ENCODE data around the gene HFM1.
"Not testable (repeated sequence)": the region's sequence is repeated elsewhere in the genome, so short reads cannot be mapped to it uniquely, and the experiment has no call there.

HFM1 gene

GRCh38 chr1:91398291-91398690, 6.3 kb downstream of the HFM1 start:
- DNase-seq (ENCODE audit: extremely low read depth, low read depth) = no peak
- no peak overlapping the region for H3K4me3 ChIP-seq (replicated peaks; ENCODE audit: low read depth, low read length)
- TF ChIP-seq CTCF (IDR thresholded peaks at IDR 0.05; ENCODE audit: low read depth, low read length, missing control alignments) = no peak

DNA sequence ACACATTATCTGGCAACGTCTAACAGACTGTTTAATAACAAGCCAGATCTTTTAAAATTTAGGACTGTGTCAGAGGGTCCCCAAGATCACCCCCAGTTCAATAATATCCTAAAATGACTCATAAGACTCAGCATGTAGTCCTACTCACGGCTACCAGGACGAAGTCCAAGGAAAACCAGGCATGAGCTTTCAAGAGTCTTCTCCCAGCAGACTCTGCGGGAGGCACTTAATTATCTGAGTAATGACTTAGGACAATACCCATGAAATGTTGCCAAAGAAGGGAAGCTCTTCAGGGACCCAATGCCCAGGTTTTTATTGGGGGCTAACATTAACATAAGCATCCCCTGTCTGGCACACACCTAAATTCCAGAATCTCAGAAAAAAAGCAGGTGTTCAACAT, 7.0 kb downstream of the HFM1 start:
- H3K4me3 ChIP-seq (replicated peaks; ENCODE audit: low read depth, low read length) = no peak overlapping the region
- no peak for TF ChIP-seq CTCF (IDR thresholded peaks at IDR 0.05; ENCODE audit: low read depth, low read length, missing control alignments)
- DNase-seq (ENCODE audit: extremely low read depth, low read depth) = no peak

DNA sequence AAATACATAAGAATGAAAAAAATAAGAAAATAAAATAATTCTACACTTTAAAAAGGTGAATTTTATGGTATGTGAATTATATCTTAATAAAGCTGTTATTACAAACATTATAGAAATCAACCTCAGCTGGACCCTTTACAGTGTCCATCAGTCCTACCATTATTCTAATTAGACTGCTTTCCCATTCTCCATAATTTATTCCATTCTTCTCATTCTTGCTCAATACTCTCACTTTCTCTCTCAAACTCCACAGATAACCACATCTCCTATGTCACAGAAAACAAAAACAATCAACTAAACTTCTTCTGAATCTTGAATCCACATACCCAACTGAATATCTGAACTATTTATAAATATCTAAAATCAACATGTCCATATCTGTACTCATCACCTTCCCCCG, 11.6 kb downstream of the HFM1 start:
- H3K4me3 ChIP-seq (replicated peaks; ENCODE audit: low read depth, low read length) = no peak overlapping the region
- no peak for DNase-seq (ENCODE audit: extremely low read depth, low read depth)
- no peak for TF ChIP-seq CTCF (IDR thresholded peaks at IDR 0.05; ENCODE audit: low read depth, low read length, missing control alignments)

DNA sequence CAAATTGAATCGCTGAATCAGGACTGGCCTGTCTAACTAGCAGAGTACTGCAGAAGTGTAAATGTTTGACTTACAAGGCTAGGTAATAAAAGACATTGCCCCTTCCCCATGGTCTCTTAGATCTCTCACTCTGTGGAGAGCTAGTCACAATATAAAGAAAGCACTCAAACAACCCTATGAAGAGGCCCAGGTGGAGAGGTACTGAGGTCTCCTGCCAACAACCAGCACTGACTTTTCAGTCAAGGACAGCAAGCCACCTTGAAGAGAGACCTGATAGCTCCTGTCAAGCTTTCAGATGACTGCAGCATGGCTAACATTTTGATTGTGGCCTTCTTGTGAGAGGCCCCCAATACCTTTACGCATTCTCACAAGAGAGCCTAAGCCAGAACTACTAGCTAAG, 18.5 kb downstream of the HFM1 start:
- H3K4me3 ChIP-seq (replicated peaks; ENCODE audit: low read depth, low read length) = no peak overlapping the region
- DNase-seq (ENCODE audit: extremely low read depth, low read depth) = no peak
- no peak for TF ChIP-seq CTCF (IDR thresholded peaks at IDR 0.05; ENCODE audit: low read depth, low read length, missing control alignments)

DNA sequence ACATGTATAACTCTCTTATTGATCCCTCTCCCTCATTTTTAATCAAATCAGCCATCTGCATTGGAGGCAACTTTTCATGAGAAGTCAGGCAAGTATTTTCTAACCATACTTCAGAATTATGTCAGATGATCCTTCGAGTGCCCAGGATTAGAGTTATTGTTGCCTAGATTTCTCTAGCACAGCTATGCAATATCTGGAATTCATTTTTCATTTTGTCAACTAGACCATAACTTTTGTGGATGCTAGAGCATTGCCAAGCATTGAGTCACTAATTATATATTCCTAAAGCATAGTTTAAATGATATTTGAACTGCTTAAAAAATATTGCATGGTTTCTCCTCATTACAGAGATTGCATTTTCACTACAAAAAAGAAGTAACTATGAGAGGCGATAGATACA, 21.2 kb downstream of the HFM1 start:
- H3K4me3 ChIP-seq (replicated peaks; ENCODE audit: low read depth, low read length) = no peak overlapping the region
- TF ChIP-seq CTCF (IDR thresholded peaks at IDR 0.05; ENCODE audit: low read depth, low read length, missing control alignments) = no peak
- DNase-seq (ENCODE audit: extremely low read depth, low read depth) = no peak

DNA sequence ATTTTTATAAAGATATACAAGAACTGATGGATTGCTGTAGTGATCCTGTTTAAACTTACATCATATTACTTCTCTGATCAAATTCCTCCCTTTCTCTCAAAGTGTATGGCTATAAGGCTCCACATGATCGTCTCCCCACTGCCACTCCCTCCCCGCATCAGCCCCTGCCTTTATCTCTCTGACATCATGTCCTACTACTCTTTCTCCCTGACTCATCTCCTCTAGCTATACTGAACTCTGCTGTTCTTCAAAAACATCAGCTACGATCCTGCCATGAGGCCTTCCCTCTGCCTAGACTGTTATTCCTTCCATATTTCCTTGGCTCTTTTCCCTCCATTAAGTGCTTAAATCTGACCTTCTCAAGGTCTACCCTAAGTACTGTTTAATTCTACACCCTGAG, 22.8 kb downstream of the HFM1 start:
- no peak overlapping the region for H3K4me3 ChIP-seq (replicated peaks; ENCODE audit: low read depth, low read length)
- DNase-seq (ENCODE audit: extremely low read depth, low read depth) = no peak
- no peak for TF ChIP-seq CTCF (IDR thresholded peaks at IDR 0.05; ENCODE audit: low read depth, low read length, missing control alignments)

DNA sequence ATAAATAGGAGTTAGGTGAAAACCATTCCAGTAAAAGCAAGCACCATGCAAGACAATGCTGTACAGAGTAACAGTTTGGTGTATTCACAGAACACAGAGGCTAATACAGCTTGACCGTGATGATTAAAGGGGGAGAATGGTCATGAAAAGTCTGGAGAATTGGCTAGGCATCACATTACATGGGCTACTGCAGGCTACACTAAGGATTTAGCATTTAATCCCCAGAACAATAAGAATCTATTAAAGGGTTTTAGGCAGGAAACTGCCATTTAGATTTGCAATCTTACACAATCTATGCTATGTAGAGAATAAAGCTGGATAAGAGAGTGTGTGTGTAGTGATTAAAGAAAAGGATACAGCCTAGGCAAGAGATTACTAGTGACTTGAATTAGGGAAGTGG, 30.6 kb downstream of the HFM1 start:
- no peak for TF ChIP-seq CTCF (IDR thresholded peaks at IDR 0.05; ENCODE audit: low read depth, low read length, missing control alignments)
- DNase-seq (ENCODE audit: extremely low read depth, low read depth) = no peak
- H3K4me3 ChIP-seq (replicated peaks; ENCODE audit: low read depth, low read length) = no peak overlapping the region

GRCh38 chr1:91372230-91372629, 32.4 kb downstream of the HFM1 start:
- H3K4me3 ChIP-seq (replicated peaks; ENCODE audit: low read depth, low read length); DNase-seq (ENCODE audit: extremely low read depth, low read depth): not testable (repeated sequence)

Measured in HFF-Myc (cell line).